Stomach (tissue), 9 donors: ENCODE results near the gene NPHP4. TPM values are rescaled to one million over a fixed set of nuclear protein-coding genes. Genes with fewer than 3 reads are reported as not detected.

Source experiments
- DNase-seq, 2 donors: peaks; one replicate each; pipeline versions ENCODE4 v3.0.0 to v3.0.0-alpha.2; 2013 to 2019
- H3K27ac ChIP-seq, 5 donors: fragments of 200-600 bp in 4 of 5; sonication (generic) in 4 of 5; one replicate each; pipeline ENCODE4 v1.5.1; 2013 to 2019; ENCODE audit warnings: mild to moderate bottlenecking in 1 of 5, moderate library complexity in 1 of 5
- H3K27me3 ChIP-seq, 3 donors: fragments of 200-600 bp; sonication (generic); one replicate each; pipeline ENCODE4 v1.5.1; 2017 to 2019; ENCODE audit warnings: mixed run types in 1 of 3
- H3K36me3 ChIP-seq, 4 donors: fragments of 200-600 bp; sonication (generic); 1 replicate in 3 of 4; 2 replicates in 1 of 4; pipeline ENCODE4 v1.5.1; 2016 to 2019
- H3K4me1 ChIP-seq, 4 donors: fragments of 200-600 bp; sonication (generic); one replicate each; pipeline ENCODE4 v1.5.1; 2016 to 2019
- H3K4me3 ChIP-seq, 4 donors: fragments of 200-600 bp; sonication (generic) in 3 of 4; one replicate each; pipeline ENCODE4 v1.5.1; 2016 to 2019; ENCODE audit warnings: mild to moderate bottlenecking in 1 of 4
- H3K9me3 ChIP-seq, 4 donors: fragments of 200-600 bp; sonication (generic); one replicate each; pipeline ENCODE4 v1.5.1; 2016 to 2019
- CTCF ChIP-seq, 7 experiments: fragments of 450-650 bp in 4 of 7; fragments of 200-600 bp in 3 of 7; sonication (generic) in 3 of 7; IDR thresholded peaks; one replicate each; pipeline ENCODE4 v1.5.1; 2016 to 2019; ENCODE audit warnings: antibody characterized with exemption in 7 of 7, control low read depth in 2 of 7, mild to moderate bottlenecking in 1 of 7
- EP300 ChIP-seq: sonication (generic); formaldehyde crosslinking; IDR thresholded peaks from one replicate; pipeline ENCODE4 v1.6.1; 2017; ENCODE audit warnings: antibody characterized with exemption
- POLR2A ChIP-seq, 4 donors: fragments of 450-650 bp; IDR thresholded peaks; one replicate each; pipeline ENCODE4 v1.6.1; 2016; ENCODE audit warnings: antibody characterized with exemption in 4 of 4, control low read depth in 2 of 4, mild to moderate bottlenecking in 1 of 4, moderate library complexity in 1 of 4
- POLR2AphosphoS5 ChIP-seq, 3 donors: sonication (generic); formaldehyde crosslinking; IDR thresholded peaks; one replicate each; pipeline ENCODE4 v1.6.1; 2016; ENCODE audit warnings: antibody characterized with exemption in 3 of 3
- WGBS, 5 donors: extraction: QIAGEN DNeasy Blood & Tissue Kit in 3 of 5; methylation state at CpG; one replicate each; pipeline versions ENCODE4 v1.1.5 to v1.1.7; 2013 to 2018; 5-methylcytosine and 5-hydroxymethylcytosine counted together
- intact Hi-C: fragments of 100-400 bp; cut with DNase I; formaldehyde crosslinking; loops from one replicate; pipeline ENCODE4 v1.15.1; 2023; ENCODE audit warnings: low total_unique reads
- polyA plus RNA-seq, 3 donors: library from polyadenylated mRNA; stranded (reverse); fragments of 200-250 nt; gene quantifications; one replicate each; pipeline ENCODE4 v1.2.3, GENCODE V29; 2013
- total RNA-seq, 5 donors: library from RNA; depleted of rRNA; stranded (reverse); fragments of >200 nt; gene quantifications; one replicate each; pipeline versions ENCODE4 v1.1.0 to v1.2.3, GENCODE V29; 2014 to 2016
- donor health status: healthy with polysubstance abuse.
- donor health status: Bipolar disorder and iron deficiency.
- donor health status: healthy.

Gene NPHP4
- total and polyA plus RNA-seq, 8 donors = 1.9 to 29.7 (median 7.3) TPM

DNA sequence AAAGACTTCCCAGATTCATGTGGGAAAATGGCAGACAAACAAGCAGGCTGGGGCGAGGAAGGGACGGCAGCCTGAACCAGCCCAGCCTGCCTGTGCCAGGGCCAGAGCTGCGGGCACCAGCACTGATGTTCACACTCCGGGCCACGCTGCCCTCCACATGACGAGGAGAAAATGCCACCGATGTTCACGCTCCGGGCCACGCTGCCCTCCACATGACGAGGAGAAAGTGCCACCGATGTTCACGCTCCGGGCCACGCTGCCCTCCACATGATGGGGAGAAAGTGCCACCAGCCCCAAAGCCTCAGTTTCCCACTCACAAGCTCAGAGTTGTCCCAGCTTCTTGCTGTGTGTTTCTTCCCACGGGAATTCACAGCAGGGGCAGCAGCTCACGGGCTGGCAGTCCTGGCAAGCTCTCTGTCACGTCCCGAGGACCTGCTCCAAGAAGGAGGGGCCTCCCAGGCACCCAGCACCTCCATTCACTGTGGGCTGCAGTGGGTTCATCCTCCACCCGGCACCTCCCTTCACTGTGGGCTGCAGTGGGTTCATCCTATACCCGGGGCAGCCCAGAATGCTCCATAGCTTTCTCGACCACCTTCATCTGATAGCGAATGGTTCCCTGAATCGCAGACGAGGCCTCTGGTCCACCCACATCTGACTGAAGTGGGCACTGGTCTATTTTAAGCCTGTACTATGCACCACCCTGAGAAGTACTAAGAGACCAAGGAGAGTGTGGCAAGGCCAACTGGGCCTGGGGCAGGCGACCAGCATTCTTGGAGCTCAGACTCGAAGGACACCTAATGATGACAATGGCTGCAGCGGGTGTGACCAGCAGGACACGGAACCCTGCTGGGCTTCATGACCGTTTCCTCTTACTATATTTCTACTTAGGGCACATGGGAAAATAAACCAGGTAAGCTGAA is 108.8 kb downstream of the NPHP4 start:
- no peak for TF ChIP-seq POLR2AphosphoS5 (IDR thresholded peaks at IDR 0.05)
- no peak for TF ChIP-seq CTCF (IDR thresholded peaks at IDR 0.05)
- TF ChIP-seq POLR2A (IDR thresholded peaks at IDR 0.05) = no peak
- no peak for TF ChIP-seq EP300
- no peak for DNase-seq
- no peak overlapping the region for H3K27ac ChIP-seq
- no peaks in the 10 kb centered on the region for H3K4me1 ChIP-seq
- H3K27me3 ChIP-seq = no peaks in the 10 kb centered on the region
- H3K9me3 ChIP-seq = peaks cover 0 to 12% (median 4%) of the 10 kb centered on the region in 4 donors
- no peak overlapping the region for H3K4me3 ChIP-seq
- 92 to 96% (median 95%) methylated on average over 26 to 30 of the region's 30 CpGs for WGBS, 5 donors
- intact Hi-C loops = no loop called here
- H3K36me3 ChIP-seq = peaks cover 0 to 78% (median 58%) of the 10 kb centered on the region in 4 donors

- TF ChIP-seq POLR2A (IDR thresholded peaks at IDR 0.05) (no peak), POLR2AphosphoS5 (IDR thresholded peaks at IDR 0.05) (no peak), CTCF (IDR thresholded peaks at IDR 0.05) (no peak), EP300 (no peak)
- Histone ChIP-seq H3K9me3 (peaks cover 0 to 12% (median 4%) of the 10 kb centered on the region in 4 donors), H3K27me3 (no peaks in the 10 kb centered on the region), H3K4me1 (no peaks in the 10 kb centered on the region), H3K4me3 (no peak overlapping the region), H3K27ac (no peak overlapping the region), H3K36me3 (peaks cover 0 to 86% (median 59%) of the 10 kb centered on the region in 4 donors)
- WGBS, 5 donors = 91 to 96% (median 93%) methylated on average over 27 of the region's 27 CpGs
- DNase-seq = no peak
- intact Hi-C loops = no loop called here
Observed at GRCh38 chr1:5882367-5883128, 109.7 kb downstream of the NPHP4 start.

- H3K27me3 ChIP-seq = no peaks in the 10 kb centered on the region
- H3K4me1 ChIP-seq = no peaks in the 10 kb centered on the region
- no peak overlapping the region for H3K4me3 ChIP-seq
- 91 to 97% (median 92%) methylated on average over 18 to 22 of the region's 22 CpGs for WGBS, 5 donors
- peaks cover 0 to 88% (median 60%) of the 10 kb centered on the region in 4 donors for H3K36me3 ChIP-seq
- DNase-seq = no peak
- H3K9me3 ChIP-seq = peaks cover 0 to 12% (median 4%) of the 10 kb centered on the region in 4 donors
- H3K27ac ChIP-seq = no peak overlapping the region
- no peak for TF ChIP-seq POLR2AphosphoS5 (IDR thresholded peaks at IDR 0.05)
- no peak for TF ChIP-seq EP300
- no peak for TF ChIP-seq POLR2A (IDR thresholded peaks at IDR 0.05)
- no peak for TF ChIP-seq CTCF (IDR thresholded peaks at IDR 0.05)
- intact Hi-C loops = no loop called here
Observed at GRCh38 chr1:5881526-5882222, 110.6 kb downstream of the NPHP4 start.
